Kidney epithelial cell (primary cell): Measurements from ENCODE around the gene CD74. TPM values are rescaled to one million over a fixed set of nuclear protein-coding genes. Genes with fewer than 3 reads are reported as not detected.

Experiments
- DNase-seq: peaks from one replicate; pipeline ENCODE4 v3.0.0-alpha.2; 2010; ENCODE audit warnings: low read depth
- H3K27me3 ChIP-seq: 2 replicates; pipeline ENCODE4 v1.6.0; 2011; ENCODE audit warnings: low read length; ENCODE audit not compliant: control insufficient read depth, insufficient read depth
- H3K36me3 ChIP-seq: 2 replicates; pipeline ENCODE4 v1.5.1; 2011; ENCODE audit warnings: low read length; ENCODE audit not compliant: control insufficient read depth, insufficient read depth
- H3K4me3 ChIP-seq: 2 replicates; pipeline ENCODE4 v1.5.1; 2011; ENCODE audit warnings: low read depth, mild to moderate bottlenecking, control low read depth, low read length
- CTCF ChIP-seq: IDR thresholded peaks from 2 replicates; pipeline ENCODE4 v1.5.1; 2011; ENCODE audit warnings: mild to moderate bottlenecking, moderate library complexity, low read length, control low read depth, inconsistent platforms; ENCODE audit not compliant: insufficient read depth, poor library complexity, severe bottlenecking
- total RNA-seq: library from RNA; depleted of rRNA; stranded (reverse); fragments of >200 nt; gene quantifications from 2 replicates; pipeline ENCODE4 v1.2.3, GENCODE V29; 2015

The CD74 gene
- total RNA-seq, 1 donor from 2014 or later: 119 TPM

- DNase-seq: no peak
- Histone ChIP-seq H3K27me3 (no peaks in the 10 kb centered on the region), H3K36me3 (peaks cover 9% of the 10 kb centered on the region), H3K4me3 (no peak overlapping the region)
- TF ChIP-seq CTCF: no peak
Measured at GRCh38 chr5:150443242-150444075, 30.7 kb upstream of the CD74 start.

GRCh38 chr5:150442699-150443080 is 30.0 kb upstream of the CD74 start:
- no peaks in the 10 kb centered on the region for H3K27me3 ChIP-seq
- TF ChIP-seq CTCF: no peak
- DNase-seq: no peak
- H3K4me3 ChIP-seq: no peak overlapping the region
- H3K36me3 ChIP-seq: peaks cover 9% of the 10 kb centered on the region

- H3K36me3 ChIP-seq: peaks cover 9% of the 10 kb centered on the region
- H3K27me3 ChIP-seq: no peaks in the 10 kb centered on the region
- DNase-seq: no peak
- TF ChIP-seq CTCF: no peak
- no peak overlapping the region for H3K4me3 ChIP-seq
Measured at GRCh38 chr5:150441813-150442698, 29.3 kb upstream of the CD74 start.

GRCh38 chr5:150440948-150441812 is 28.5 kb upstream of the CD74 start:
- Histone ChIP-seq H3K4me3 (no peak overlapping the region), H3K27me3 (no peaks in the 10 kb centered on the region), H3K36me3 (peaks cover 8% of the 10 kb centered on the region)
- DNase-seq: no peak
- TF ChIP-seq CTCF: no peak

- DNase-seq: no peak
- Histone ChIP-seq H3K4me3 (no peak overlapping the region), H3K36me3 (peaks cover 3% of the 10 kb centered on the region), H3K27me3 (no peaks in the 10 kb centered on the region)
- peak; percentile 61 for TF ChIP-seq CTCF
Measured at GRCh38 chr5:150438873-150439546, 26.3 kb upstream of the CD74 start.
